GM19324 (cell line): ENCODE data around the gene DNAAF1.
"Not testable (repeated sequence)": the region's sequence is repeated elsewhere in the genome, so short reads cannot be mapped to it uniquely, and the experiment has no call there.

Source experiments
- ATAC-seq: cut with Tn5 transposase; IDR thresholded peaks from one replicate; pipeline ENCODE4 v1.9.1; 2021; ENCODE audit warnings: mild to moderate bottlenecking, moderate library complexity; ENCODE audit not compliant: unreplicated experiment, low FRiP score

Gene DNAAF1

DNA sequence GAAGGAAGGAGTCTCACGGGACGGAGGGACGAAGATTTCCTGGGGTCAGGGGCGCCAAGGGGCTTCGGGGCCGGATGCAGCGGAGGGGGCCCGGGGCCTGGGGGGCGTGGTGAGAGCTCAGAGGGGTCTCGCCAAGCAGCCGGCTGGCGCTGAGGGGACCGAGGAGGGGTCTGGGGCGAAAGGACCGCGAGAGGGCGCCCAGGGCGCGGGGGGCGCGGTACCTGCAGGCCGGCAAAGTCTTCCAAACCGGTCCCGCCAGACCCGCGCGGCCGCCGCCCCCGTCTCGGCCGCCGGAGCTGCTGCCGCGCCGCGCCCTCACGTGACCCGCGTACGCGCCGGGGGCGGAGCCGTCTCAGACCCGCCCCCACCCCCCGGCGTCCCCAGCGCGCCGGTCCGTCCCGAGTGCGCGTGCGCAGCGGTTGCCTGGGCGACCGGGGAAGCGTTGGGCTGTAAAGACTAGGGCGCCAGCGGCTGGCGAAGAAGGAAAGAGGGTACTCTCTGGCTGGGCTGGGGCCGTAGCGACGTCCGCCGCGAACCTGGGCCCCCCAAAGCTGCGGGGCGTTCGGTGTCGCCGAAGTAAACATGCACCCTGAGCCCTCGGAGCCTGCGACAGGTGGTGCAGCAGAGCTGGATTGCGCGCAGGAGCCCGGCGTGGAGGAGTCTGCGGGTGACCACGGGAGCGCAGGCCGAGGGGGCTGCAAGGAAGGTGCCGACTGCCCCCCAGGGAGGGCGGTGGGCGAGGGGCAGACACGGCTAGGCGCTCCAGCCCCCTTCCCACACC lies at the start of gene DNAAF1, which contains the start of gene HSDL1:
TSS of gene DNAAF1 (plus strand) at position 450 of the 781 bp plus-strand sequence. CDS start at position 583, 133 bp downstream.
TSS of gene HSDL1 (minus strand) at position 319 of the 781 bp plus-strand sequence. CDS start 13,856 bp downstream, outside the sequence.
- peak; percentile 88 for ATAC-seq

DNA sequence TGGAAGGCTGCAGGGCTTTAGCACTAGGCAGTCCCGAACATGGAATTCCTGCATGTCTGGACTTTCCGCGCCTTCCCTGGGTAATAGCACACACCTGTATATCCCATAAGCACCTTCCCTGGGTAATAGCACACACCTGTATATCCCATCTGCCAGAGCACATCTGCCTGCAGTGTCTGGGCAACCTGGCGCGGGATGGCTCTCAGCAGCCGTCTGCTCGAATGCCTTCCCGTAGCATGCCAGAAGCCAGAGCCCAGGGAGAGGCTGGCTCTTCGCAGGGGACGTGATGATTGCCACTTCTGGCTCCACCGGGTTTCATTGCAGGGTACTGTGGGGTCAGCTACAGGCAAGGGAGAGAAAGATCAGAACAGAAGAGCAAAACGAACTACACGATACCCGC lies 49.6 kb upstream of the DNAAF1 start:
- no peak for ATAC-seq

GRCh38 chr16:84096447-84097005 lies 48.6 kb upstream of the DNAAF1 start:
- ATAC-seq, result no peak

GRCh38 chr16:84098939-84099338 lies 46.2 kb upstream of the DNAAF1 start:
- no peak for ATAC-seq

- no peak for ATAC-seq
These were observed 41.4 kb upstream of the DNAAF1 start for GRCh38 chr16:84103678-84104077.

GRCh38 chr16:84104231-84104630 lies 40.9 kb upstream of the DNAAF1 start:
- no peak for ATAC-seq

DNA sequence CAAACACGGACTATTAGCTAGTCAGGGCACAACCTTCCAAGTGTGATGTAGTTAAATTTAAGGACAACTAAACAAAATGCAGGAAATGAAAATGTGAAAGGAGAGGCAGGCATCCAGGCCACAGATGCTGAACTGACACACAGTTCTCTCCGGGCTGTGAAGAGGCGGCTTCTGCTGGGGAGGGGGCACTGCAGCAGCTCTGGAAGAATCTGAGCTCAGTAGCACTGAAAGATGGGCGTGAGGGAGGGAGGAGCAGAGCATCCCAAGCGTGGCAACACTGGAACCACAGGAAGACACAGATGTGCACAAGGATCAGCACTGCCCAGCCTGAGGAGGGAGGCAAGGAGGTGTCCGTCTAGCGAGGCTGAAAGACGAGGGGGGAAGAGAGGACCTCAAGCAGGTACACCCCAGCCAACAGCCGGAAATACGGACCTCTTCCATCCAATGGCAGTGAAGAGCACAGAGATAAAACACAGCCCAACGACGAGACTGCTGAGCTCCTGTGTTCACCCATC lies 39.8 kb upstream of the DNAAF1 start:
- no peak for ATAC-seq

GRCh38 chr16:84105948-84106740 lies 39.0 kb upstream of the DNAAF1 start:
- ATAC-seq, result no peak

DNA sequence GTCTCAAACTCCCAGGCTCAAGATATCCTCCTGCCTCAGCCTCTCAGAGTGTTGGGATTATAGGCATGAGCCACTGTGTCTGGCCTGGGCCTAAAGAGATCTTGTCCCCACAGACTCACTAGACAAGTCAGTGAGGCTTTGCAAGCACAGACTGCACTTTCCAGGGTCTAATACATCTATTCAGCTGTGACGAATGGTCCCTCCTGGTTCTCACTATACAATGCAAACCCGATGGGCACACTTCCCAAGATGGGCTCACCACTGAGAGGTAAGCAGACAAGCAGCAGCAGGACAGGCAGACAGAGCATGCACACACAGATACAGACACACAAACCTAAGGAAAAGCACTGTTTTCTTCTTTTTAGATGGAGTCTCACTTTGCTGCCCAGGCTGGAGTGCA lies 37.2 kb upstream of the DNAAF1 start:
- no peak for ATAC-seq

GRCh38 chr16:84109598-84110335 lies 35.3 kb upstream of the DNAAF1 start:
- ATAC-seq, result no peak

DNA sequence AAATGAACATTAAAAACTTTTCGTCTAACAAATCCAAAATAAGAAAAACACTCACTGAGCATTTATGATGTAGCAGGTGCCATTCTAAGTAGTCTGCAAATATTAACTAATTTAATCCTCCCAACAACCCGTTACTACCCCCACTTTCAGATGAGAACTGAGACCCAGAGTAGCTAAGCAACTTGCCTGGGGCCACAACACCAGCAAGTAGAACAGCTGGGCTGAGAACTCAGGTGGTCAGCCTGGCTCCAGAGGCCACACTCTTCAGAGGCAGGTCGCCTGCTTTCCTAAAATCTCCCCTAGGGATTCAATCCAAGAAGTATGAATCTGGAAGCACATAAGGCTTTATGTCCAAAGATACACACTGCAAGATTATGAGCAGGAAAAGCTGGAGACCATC lies 34.6 kb upstream of the DNAAF1 start:
- ATAC-seq, result no peak

DNA sequence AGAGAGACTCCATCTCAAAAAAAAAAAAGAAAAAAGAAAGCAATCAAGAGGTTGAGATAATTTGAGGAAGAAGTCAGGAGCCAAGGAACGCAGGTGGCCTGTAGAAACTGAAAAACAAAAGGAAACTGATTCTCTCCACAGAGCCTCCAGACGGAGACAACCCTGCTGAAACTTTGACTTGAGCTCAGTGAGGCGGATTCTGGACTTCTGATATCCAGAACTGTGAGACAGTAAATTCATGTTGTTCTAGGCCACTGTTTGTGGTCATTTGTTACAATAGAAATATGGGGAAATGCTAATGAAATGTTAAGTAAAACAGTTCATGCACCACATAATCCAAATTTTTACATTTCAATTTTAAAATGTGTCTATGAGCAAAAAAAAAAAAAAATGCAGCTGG lies 33.6 kb upstream of the DNAAF1 start:
- ATAC-seq, result no peak

- not testable (repeated sequence) for ATAC-seq
These were observed 33.2 kb upstream of the DNAAF1 start for GRCh38 chr16:84111949-84112348.

DNA sequence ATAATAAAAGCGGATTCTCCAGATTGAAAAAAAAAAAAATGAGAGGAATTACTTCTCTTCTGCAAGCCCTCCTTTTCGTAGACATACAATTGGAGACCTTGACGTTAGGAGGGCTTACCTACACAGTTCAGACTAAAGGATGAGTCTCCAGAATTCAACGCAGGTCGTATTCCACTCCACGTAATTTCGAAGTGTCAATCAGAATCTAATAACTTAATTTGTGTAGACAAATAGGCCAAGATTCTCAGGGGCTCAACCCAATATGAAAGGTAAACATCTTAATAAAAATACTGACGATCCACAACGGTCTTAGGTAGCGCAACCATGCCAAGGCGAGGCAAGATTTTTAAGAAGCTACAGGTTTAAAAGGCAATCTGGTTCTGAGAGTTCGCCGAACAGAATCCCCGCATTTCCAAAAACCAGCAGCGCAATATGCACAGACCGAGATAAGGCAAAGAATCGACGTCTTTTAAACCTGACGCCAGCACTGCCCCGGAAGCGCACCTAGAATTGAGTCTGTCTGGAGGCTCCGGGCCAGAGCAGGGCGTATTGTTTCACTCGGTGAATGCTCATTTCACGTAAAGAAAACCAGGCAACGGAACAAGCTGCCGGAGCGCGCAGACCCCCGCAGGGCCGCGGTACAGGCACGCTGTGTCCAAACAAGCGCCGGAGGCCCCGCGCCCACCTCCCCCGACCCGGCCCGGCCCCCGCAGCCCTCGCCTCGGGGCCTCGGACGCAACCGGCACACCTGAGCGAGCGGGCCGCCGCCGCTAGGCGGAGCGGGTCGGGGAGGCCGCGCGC lies 29.0 kb upstream of the DNAAF1 start:
- ATAC-seq, result peak; percentile 38

DNA sequence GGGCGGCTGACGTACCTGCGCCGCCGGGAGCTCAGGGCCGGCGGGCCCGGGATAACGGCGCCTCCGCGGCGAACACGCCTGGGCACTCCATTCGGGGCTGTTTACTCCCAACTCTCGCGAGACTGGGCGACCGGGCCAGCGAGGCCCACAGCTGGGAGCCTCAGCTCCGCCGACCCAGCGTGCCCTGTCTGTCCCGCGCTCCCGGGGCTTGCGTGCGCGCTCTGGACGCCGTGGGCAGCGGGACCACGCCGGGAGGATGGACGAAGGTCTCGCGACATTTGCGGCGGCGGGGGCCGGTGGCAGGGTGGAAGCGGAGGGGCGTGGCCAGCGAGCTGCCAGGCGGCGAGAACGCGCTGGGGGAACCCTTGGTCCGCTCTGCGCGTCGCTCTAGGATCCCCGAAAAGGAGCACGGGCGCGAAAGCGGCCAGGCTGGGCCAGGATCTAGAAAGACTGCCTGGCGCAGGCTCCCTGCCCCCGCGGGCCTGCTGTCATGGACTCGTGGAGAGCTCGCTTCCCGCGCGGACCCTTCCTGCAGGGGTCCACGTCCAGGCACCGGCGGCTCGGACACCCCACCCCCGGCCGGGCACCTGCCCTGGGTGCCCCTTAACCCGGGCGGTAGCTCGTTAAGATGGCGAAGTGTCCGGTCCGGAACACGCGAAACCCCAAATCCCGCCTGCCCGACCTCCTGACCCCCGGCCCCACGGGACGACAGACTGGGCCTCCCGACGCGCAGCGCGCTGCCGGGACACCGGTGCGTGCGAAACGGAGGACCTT lies 28.2 kb upstream of the DNAAF1 start, which contains the start of gene MBTPS1:
TSS of gene MBTPS1 (minus strand) at position 223 of the 774 bp plus-strand sequence. CDS start 15,159 bp downstream, outside the sequence.
- ATAC-seq, result peak; percentile 96

DNA sequence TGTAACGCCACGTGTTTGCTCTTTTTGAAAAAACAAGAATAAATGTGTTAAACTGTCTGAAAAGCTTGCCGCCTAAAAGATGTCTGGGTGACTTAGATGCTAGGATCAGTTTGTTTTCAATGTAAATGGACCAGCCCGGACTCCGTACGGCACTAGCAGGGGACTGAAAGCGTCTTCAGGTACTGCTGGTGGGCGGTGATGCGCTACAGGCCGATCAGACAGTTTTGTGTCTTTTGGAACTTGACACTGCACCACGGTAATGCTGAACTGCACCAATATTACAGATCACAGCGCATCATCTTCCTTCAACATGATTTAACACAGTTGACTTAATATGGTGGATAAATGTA lies 27.6 kb upstream of the DNAAF1 start:
- no peak for ATAC-seq

GRCh38 chr16:84118315-84118714 lies 26.8 kb upstream of the DNAAF1 start:
- not testable (repeated sequence) for ATAC-seq

- no peak for ATAC-seq
These were observed 25.7 kb upstream of the DNAAF1 start for GRCh38 chr16:84119368-84119767.

DNA sequence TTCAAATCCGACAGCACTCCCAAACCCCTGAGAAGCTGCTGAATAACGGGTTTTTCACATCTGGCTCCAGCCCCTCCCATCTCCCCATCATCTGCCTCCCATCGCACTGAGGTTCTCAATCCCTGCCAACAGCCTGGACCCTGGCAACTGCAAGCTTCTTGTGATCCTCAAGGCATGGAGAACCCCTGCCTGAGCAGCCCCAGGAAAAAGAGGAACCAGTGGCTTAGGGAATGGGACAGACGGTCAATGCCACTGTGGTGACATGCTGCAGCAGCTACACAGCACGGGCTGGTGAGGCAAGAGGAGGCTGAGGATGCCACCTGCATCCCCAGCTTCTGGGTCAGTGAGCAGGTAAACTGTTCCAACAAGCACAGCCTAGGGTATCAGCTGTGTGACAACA lies 25.1 kb upstream of the DNAAF1 start:
- no peak for ATAC-seq
